Nucleus accumbens (tissue), 56 donors: Measurements from ENCODE around the gene KCNB1.

Source experiments
- DNase-seq, 56 donors: peaks; one replicate each; lab custom pipeline; 2025; lab: John Stamatoyannopoulos, UW

KCNB1 gene

DNA sequence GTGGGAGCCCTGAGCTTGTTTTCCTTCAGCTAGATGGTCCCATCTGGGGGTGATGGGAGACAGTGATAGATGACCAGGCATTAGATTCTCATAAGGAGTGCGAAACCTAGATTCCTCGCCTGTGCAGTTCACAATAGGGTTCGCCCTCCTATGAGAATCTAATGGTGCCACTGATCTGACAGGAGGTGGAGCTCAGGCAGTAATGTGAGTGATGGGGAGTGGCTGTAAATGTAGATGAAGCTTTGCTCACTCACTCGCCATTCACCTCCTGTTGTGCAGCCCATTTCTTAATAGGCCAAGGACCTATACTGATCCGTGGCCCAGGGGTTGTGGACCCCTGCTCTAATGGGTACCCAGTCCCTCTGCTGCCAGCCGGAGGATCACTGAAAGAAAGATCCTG is 20.7 kb upstream of the KCNB1 start:
- no peak for DNase-seq

DNA sequence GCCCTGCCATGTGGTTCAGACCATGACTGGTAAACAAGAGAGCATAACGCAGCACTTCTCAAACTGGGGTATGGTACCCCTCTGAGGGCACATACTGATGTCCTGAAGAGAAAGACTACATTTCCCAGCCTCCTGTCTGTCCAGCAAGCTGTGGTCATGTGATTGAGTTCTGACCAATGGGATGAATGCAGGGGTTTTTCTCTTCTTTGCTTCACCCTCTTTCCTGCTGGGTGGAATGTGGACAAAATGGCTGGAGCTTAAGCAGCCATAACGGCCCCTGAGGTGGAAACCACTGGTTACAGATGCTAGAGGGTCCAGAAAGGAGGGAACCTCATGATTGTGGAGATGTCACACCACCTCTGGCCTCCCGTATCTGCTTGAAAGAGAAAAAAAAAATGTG is 19.4 kb upstream of the KCNB1 start:
- DNase-seq: no peak

DNA sequence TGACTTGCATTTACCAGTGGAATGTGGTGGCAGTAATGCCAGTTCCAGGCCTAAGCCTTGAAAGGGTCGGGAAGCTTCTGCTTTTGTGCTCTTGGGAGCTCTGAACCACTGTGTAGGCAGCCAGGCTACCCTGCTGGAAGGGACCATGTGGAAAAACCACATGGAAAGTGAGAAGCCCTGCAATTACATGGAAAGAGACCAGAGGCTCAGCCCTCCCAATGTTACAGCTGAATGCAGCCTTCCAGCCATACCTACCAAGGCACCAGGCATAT is 14.9 kb upstream of the KCNB1 start:
- no peak for DNase-seq

DNA sequence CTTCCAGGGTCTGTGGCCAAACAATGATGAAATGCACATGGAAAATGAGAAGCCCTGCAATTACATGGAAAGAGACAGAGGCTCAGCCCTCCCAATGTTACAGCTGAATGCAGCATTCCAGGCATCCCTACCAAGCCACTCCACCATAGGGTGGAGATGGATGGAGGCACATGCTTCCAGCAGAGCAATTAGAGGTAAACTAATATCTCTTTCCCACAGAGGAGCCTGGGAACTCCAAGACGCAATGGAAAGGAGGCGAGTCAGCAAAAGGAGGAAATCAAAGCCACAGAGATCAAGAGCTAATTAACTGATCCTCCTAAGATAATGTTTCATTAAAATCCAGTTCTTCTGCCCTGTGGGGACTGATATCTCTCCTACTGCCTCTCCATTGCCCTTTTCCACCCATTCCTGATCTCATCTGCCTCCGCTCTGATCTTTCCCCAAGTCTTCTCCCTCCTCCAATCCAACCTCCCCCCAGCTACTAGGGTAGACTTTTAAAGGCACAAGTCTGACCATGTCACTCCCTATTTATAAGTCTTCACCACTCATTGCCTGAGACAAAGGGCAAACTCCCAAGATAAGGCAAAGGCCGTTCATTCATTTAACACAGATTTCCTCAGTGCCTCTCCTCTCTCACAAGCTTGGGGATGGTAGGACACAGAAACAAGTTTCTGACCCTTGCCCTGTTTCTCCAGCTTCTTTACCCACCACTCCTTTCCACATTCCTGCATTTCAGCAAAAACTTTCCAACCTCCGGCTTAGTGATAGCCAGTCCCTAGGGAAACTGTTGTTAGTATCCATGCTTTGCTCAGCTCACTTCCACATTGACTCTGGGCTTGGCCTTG is 14.3 kb upstream of the KCNB1 start:
- no peak for DNase-seq

DNA sequence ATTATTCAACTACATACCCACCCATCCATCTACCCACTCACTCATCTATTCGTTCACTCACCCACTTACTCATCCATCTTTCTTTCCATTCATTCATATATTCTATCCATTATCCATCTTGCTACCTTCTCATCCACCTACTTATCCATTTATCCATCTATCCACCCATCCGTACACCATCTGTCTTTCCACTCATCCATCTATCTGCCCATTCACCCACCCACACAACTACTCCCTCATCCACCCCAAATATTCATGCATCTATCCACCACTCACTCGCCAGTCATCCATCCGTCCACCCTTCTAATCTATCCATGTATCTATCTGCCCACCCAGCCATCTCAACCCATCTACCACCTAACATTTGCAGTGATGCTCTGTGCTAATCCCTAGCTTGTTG is 13.6 kb upstream of the KCNB1 start:
- DNase-seq: no peak

DNA sequence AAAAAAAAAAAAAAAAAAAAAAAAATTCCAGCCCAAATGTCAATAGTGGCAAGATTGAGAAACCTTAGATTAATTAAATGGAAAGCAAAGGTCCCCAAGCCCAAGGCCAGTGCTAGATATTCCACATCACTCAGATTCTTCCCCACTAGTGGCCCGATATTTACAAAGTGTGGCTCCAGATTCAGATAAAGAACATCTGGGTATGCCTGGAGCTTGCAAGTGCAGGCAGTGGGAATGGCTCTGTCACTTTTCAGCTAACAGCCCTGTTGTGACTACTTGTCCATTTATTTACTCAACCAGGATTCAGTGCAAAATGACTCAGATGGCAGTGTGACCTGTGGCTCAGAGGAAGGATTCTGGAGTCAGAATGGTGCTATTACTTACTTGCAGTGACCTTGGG is 8.2 kb upstream of the KCNB1 start:
- DNase-seq: no peak

DNA sequence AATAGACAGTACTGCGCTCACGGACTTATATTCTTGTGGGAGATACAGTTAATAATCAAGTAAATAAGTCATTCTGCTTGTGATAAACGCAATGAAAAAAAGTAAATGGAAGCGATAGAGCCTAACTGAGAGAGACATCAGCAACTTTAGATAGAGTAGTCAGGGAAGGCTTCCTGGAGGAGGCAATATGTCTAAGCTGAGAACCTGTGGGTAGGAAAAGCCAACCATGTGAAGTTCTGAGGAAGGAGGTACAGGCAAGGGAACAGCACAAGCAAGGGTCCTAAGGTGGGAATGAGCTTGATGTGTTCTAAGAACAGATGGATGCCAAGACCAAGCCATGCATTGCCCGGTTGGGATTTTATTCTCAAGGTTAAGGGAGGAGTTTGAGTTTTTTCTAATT is 7.2 kb upstream of the KCNB1 start:
- no peak for DNase-seq

DNA sequence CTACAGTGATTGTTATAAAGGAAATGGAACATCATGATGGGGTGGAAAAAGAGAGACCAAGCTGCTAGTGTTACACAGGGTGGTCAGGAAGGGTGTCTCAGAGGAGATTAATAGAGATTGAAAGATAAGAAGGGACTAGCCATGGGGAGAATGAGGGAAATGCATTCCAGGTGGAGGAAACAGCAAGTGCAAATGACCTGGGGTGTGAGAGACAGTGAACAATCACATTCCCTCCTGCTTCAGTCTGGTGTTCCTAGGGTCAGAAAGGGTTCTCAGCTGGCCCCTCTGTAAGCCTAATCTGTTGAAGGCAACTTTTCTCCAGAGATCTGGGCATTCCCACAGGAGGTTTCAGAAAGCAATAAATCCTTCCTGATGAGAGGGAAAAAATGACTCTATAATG is 3.6 kb upstream of the KCNB1 start:
- DNase-seq: no peak

DNA sequence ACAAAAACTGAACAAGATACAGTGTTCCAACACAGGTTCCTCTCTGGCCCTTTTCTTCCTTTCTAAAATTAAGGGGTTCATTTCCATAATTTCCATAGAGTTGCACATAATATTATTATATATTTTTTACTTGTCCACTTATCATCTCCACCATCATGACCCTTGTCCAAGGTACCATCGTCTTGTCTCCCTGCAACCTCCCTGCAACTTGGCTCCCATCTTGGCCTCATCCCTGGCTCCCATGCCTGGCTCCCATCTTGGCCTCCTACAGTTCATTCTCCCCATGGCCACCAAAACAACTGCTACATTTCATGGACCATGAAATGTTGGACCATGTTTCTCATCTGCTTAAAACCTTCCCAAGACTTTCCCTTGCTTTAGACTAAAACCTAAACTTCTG is 3.1 kb upstream of the KCNB1 start:
- DNase-seq: no peak

DNA sequence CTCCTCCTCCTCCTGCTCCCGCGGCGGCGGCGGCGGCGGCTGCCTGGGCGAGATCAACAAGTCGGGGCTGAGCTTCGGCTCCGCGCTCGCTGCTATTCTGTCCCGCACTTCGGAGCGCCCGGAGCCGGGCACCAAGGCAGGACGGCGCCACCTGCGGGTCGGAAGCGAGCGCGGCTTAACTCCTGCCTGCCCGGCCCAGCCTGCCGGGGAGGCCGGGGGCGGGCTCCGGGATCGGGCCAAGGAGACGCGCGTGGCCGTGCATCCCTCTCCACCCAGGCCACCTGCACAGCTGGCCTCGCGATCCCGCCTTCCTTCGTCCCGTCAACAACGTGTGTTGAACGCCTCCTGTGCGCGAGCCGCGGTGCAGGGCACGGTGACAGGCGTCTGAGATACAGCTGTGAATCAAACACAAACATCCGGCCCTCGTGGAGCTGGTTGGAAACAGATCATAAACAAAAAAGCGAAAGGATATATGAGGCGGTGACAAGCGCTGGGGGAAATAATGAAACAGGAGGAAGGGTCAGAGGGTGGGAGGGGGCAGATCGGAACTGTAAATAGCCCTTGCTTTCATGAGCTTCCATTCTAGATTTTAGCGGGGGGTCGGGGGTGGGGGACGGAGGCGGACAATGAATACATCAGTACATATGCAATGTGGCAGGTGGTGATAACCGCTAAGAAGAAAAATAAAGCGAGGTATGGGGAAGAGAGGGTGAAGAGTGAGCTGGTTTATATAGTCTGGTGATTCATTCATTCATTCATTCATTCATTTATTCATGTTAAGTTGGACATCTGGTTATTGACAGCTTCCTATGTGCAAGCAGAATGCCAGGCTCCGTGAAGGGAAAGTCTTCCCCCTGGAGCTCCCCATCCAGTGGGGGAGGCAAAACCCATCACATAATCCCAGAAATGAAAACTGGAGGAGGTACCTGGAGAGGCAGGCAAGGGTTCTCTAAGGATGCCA is 2.0 kb upstream of the KCNB1 start:
- DNase-seq: peak in 53 of 56 donors; percentile 7 to 86 (median 55)

DNA sequence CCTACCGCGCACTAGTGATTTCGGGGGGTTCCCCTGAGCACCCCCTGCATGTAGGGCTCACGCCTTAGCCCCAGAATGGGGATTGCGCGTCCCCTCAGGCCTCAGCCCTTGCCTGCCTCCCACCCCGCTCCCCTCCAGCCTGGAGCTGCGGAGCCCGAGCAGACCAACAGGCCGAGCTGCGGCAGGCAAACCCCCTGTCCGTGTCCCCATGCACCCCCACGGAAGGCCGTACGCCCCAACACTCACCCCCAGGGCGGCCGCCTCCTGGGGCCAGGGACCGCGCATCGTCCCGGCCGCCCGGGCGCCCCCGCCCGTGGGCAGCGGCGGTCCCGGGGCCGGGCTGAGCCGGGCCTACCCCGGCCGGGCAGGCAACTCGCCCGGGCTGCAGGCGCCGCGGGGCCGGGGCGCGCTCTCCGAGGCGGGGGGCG is 1.2 kb upstream of the KCNB1 start:
- DNase-seq: peak in 3 of 56 donors; percentile 26 to 39 (median 33)

DNA sequence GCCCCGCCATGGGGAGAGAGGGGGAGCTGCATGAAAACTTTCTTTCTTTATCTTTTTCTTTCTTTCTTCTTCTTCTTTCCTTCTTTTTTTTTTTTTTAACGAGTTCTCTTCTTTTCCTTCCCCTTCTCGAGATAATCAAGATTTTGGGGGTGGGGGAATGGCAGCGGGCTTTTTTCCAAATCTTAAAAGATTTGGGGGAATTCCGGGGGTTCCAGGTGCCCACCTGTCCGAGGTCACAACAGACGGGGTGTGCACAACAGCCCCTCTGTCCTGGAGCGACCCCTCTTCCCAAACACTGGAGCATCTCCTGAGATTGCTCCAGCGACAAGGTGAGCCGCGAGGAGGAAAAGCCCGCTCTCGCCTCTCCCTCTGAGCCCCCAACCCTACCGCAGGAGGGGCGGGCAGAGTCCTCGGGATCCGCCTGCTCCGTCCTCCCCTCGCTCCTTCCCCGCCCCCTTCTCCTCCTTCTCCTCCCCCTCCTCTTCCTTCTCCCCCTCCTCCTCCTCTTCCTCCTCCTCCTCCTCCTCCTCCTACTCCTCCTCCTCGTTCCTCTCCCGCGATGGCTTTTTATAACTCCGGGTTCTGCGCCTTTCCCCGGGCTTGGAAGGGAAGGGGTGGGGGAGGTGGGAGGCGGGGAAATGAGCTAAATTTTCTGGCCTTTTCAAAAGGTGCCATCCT is 689 bp upstream of the KCNB1 start:
- DNase-seq: peak in 6 of 56 donors; percentile 12 to 38 (median 34)

DNA sequence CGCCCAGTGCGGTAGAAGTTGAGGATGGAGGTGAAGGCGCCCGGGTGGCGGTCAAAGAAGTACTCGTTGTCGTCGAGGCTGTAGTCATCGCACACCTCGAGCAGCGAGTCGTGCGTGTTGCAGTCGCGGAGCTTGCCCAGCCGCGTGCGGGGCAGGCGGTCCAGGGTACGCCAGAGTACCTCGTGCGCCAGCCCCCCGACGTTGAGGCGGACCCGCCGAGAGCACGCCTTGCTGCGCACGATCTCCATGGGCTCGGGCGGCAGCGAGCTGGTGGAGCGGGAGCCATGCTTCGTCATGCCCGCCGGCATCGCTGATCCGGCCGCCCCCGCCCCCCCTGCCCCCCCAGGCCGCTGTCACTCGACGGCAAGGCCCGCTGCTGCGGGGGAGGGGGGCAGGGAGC is 295 bp downstream of the KCNB1 start:
- DNase-seq: no peak

DNA sequence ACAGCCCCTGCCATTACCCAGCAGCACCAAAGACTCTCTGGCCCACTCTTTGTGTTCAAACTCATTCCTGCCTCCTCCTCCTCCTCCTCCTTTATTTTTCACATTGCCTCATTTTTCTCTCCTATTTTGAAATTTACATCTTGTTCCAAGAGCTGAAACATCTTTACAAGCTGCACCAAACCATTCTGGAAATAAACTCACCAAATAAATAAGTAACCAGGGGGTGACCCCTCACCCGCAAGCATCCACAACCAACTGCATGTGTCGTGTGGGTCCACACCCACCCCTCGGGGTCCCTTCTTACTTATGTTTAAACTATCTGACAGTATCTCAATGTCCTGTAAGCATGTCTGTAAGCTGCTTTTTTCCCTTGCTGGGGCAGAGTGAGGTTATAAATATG is 1.4 kb downstream of the KCNB1 start:
- DNase-seq: no peak

DNA sequence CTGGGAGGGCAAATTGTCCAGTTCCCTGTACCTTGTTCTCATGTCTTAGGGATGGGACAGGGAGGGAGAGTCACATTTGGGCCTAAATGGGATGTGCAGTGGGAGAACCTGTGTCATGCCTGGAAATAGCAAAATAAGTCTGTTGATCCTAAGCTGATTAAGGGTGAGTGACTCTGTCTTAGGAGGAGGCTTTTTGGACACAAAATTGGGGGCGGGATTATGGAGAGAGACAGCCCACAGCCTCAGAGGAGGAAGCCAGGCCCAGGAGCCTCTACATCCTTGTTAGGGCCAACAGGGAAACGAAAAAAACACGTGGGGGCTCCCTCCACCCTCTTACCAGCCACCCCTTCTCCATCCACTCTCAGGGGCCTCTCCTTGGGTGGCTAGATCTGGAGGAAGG is 2.2 kb downstream of the KCNB1 start:
- DNase-seq: no peak

DNA sequence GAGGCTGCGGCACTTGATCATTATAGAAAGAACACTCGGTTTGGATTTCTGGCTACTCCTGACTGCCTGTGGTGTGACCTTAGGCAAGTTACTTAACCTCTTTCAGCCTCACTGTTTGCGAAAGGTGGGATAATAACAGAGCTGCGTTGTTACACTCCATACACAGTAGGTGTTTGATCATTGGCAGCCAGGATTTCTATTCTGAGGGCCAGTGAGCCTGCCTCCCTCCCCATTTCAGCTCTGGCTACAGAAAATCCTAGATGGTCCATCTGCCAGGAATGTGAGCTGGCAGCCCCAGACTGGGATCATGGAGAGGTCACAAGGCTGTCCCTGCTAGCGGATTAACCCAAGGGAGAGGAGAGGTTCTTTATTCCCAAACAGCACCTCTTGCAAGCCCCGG is 2.7 kb downstream of the KCNB1 start:
- peak in 2 of 56 donors; percentile 9 to 17 for DNase-seq

DNA sequence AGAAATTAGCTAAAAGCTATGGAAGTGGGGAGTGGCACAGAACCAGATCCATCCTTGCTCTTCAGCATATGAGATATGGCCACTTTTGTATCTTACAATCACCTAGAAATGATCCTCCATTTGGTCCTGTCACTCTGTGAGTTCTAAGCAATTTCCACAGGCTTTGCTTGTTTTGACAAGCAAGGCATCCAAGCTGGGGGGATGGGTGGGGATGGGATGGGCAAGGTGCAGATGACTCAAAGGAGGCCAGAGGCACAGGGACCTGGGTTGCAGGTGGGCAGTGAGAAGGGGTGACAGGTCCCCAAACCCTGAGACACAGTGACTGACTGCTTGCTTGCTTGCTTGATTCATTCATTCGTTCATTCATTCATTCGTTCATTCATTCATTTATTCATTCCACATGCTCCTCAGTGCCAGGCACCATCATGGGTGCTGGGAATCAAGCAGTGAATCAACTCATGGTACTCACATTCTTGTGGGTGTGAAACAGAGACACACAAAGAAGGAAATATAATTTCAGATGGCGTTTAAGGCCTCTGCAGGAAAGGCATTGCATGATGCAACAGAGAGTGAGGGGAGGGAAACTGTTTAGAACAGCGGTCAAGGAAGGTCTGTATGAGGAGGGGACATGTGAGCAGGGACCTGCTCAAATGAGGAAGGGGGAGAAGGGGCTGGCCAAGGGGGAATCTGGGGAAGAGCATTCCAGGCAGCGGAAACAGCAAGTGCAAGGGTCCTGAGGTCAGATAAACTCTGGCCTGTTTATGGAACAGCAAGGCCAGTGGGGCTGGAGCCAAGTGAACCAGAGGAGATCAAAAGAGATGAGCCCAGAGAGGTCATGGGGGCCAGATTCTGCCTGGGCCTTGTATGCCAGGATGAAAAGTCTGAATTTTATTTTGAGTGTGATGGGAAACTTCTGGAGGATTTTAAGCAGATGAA is 3.4 kb downstream of the KCNB1 start:
- DNase-seq: no peak

DNA sequence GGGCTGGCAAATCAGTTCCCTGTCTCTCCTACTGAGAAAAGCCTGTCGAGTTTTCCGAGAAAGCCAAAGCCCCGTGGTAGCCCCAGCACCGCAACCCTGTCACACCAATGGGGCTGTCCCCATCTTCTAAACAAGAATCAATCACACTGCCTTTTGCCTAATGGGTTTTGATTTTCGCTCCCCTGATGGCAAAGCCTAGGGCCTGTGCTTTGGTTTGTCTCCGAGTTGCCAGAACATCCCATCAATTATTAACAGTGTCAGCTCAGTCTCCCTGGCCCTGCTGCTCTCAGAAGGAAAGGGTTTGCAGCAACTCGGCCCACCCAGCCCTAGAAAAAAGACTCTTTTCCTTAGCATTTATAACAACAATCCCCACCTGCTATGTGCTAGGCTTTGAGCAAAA is 4.2 kb downstream of the KCNB1 start:
- DNase-seq: no peak

DNA sequence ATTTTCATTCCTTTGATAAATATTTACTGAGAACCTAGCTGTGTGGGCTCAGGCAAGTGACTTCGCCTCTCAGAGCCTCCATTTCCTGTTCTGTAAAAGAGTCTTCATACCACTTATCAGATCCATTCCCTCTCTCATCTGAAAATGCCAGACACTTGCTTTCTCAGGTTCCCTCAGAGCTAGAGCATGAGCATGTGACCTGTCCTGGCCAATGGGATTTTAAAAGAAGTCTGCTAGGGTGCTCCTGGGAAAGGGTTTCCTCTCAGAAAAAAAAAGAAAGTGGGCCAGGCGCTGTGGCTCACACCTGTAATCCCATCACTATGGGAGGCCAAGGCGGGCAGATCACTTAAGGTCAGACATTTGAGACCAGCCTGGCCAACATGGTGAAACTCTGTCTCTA is 5.3 kb downstream of the KCNB1 start:
- peak in 1 of 56 donors; percentile 8 for DNase-seq

DNA sequence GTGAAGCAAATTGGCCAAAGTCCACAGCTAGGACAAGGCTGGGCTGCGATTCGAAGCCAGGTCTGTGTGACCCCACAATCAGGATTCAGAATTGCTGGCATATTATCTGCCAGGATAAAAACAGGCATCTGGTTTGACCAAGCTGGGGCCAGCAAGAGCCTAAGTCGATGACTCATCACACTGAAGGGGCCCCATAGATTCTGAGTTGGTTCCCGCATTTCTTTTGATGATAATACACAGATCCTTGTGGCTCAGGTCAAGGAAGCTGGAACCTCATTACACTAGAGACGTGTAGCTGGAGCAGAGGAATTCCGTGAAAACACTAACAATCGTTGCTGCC is 6.5 kb downstream of the KCNB1 start:
- no peak for DNase-seq
